SK-N-SH (cell line): ENCODE data around the gene ST6GALNAC3. TPM values are rescaled to one million over a fixed set of nuclear protein-coding genes. Genes with fewer than 3 reads are reported as not detected.

ENCODE experiments used
- CTCF ChIA-PET: fragments of 300-600, 350-600 bp; formaldehyde crosslinking; extraction: SDS; loops from one replicate; lab custom pipeline; 2021; lab: Yijun Ruan, JAX
- POLR2A ChIA-PET: fragments of 350-600 bp; sonication (Branson Sonifier 250); formaldehyde crosslinking; extraction: SDS; loops from one replicate; lab custom pipeline; 2020; ENCODE audit warnings: antibody characterized with exemption, inconsistent platforms; lab: Yijun Ruan, JAX
- DNase-seq: peaks from one replicate; pipeline ENCODE4 v3.0.0; 2012
- H2AFZ ChIP-seq: fragments of 200-600 bp; sonication (generic); 2 replicates; pipeline ENCODE4 v1.8.1; 2016; ENCODE audit warnings: antibody characterized with exemption, mild to moderate bottlenecking, low read depth
- H3F3A ChIP-seq: fragments of 200-600 bp; sonication (generic); replicated peaks from 2 replicates; pipeline ENCODE3; 2016; ENCODE audit warnings: antibody characterized with exemption, mild to moderate bottlenecking; ENCODE audit not compliant: insufficient read depth
- H3K27ac ChIP-seq, 2 experiments: fragments of 200-500 bp in 1 of 2; fragments of 200-600 bp in 1 of 2; sonication (Bioruptor generic) in 1 of 2; sonication (generic), shearing (Covaris generic) in 1 of 2; 2 replicates each; pipeline versions ENCODE4 v1.5.1 to v1.6.1; 2014 to 2016; ENCODE audit warnings: low read depth in 2 of 2, inconsistent platforms in 1 of 2, low read length in 1 of 2, mild to moderate bottlenecking in 1 of 2, mixed read lengths in 1 of 2
- H3K27me3 ChIP-seq: fragments of 200-600 bp; sonication (generic), shearing (Covaris generic); 2 replicates; pipeline ENCODE4 v1.6.1; 2016; ENCODE audit warnings: mixed run types; ENCODE audit not compliant: insufficient read depth
- H3K36me3 ChIP-seq, 2 experiments: fragments of 200-500 bp in 1 of 2; fragments of 200-600 bp in 1 of 2; sonication (Bioruptor generic) in 1 of 2; sonication (generic) in 1 of 2; replicated peaks in 1 of 2; 2 replicates each; pipeline versions ENCODE3 to v1.5.1; 2014 to 2016; ENCODE audit warnings: low read length in 1 of 2, mild to moderate bottlenecking in 1 of 2; ENCODE audit not compliant: insufficient read depth in 2 of 2, control insufficient read depth in 1 of 2
- H3K4me1 ChIP-seq, 2 experiments: fragments of 200-500 bp in 1 of 2; fragments of 200-600 bp in 1 of 2; sonication (Bioruptor generic) in 1 of 2; sonication (generic), shearing (Covaris generic) in 1 of 2; 2 replicates each; pipeline versions ENCODE4 v1.5.1 to v1.6.1; 2014 to 2016; ENCODE audit warnings: low read depth in 1 of 2, low read length in 1 of 2, mixed run types in 1 of 2; ENCODE audit not compliant: insufficient read depth in 2 of 2, control insufficient read depth in 1 of 2
- H3K4me2 ChIP-seq: fragments of 200-600 bp; sonication (generic), shearing (Covaris generic); 2 replicates; pipeline ENCODE4 v1.6.1; 2017; ENCODE audit warnings: mixed run types
- H3K4me3 ChIP-seq, 2 experiments: fragments of 200-500 bp in 1 of 2; fragments of 200-600 bp in 1 of 2; sonication (Bioruptor generic) in 1 of 2; sonication (generic), shearing (Covaris generic) in 1 of 2; 2 replicates each; pipeline versions ENCODE4 v1.5.1 to v1.8.1; 2014 to 2016; ENCODE audit warnings: low read depth in 2 of 2, inconsistent platforms in 1 of 2, low read length in 1 of 2, mild to moderate bottlenecking in 1 of 2, mixed read lengths in 1 of 2, moderate library complexity in 1 of 2
- H3K79me2 ChIP-seq: fragments of 200-600 bp; sonication (generic); 2 replicates; pipeline ENCODE4 v1.8.1; 2017; ENCODE audit warnings: mild to moderate bottlenecking; ENCODE audit not compliant: insufficient read depth
- H3K9ac ChIP-seq: fragments of 200-600 bp; sonication (generic); 2 replicates; pipeline ENCODE4 v1.6.1; 2017; ENCODE audit warnings: mixed run types
- H3K9me2 ChIP-seq: fragments of 200-600 bp; sonication (generic); 2 replicates; pipeline ENCODE4 v1.6.1; 2017; ENCODE audit warnings: mixed run types
- H3K9me3 ChIP-seq: fragments of 200-600 bp; sonication (generic); 2 replicates; pipeline ENCODE4 v1.6.1; 2017; ENCODE audit warnings: mixed run types, mild to moderate bottlenecking, moderate library complexity
- H4K20me1 ChIP-seq: fragments of 200-600 bp; sonication (generic); 2 replicates; pipeline ENCODE4 v1.6.1; 2017; ENCODE audit warnings: mild to moderate bottlenecking, mixed run types; ENCODE audit not compliant: insufficient read depth
- CHD2 ChIP-seq: fragments of 150-350 bp; IDR thresholded peaks from 2 replicates; pipeline ENCODE4 v1.6.1; 2018; ENCODE audit warnings: low read length; ENCODE audit not compliant: partially characterized antibody
- ELF1 ChIP-seq: IDR thresholded peaks from 2 replicates; pipeline ENCODE4 v1.4.0; 2012
- FOSL2 ChIP-seq: IDR thresholded peaks from 2 replicates; pipeline ENCODE4 v1.4.0; 2012; ENCODE audit warnings: low read depth, mild to moderate bottlenecking, moderate library complexity, borderline replicate concordance
- FOXJ3 ChIP-seq: sonication (generic); formaldehyde crosslinking; IDR thresholded peaks from 2 replicates; pipeline ENCODE4 v1.5.1; 2020; ENCODE audit warnings: mild to moderate bottlenecking, missing genetic modification reagents
- GABPA ChIP-seq: IDR thresholded peaks from 2 replicates; pipeline ENCODE4 v1.4.0; 2012; ENCODE audit warnings: low read depth, mild to moderate bottlenecking
- MEF2A ChIP-seq: IDR thresholded peaks from 2 replicates; pipeline ENCODE4 v1.4.0; 2012; ENCODE audit warnings: low read depth, borderline replicate concordance
- NFIC ChIP-seq: IDR thresholded peaks from 2 replicates; pipeline ENCODE4 v1.4.0; 2012; ENCODE audit warnings: borderline replicate concordance
- NRF1 ChIP-seq: IDR thresholded peaks from 2 replicates; pipeline ENCODE4 v1.6.1; 2012; ENCODE audit warnings: low read depth, mild to moderate bottlenecking, low read length
- POLR2AphosphoS5 ChIP-seq: IDR thresholded peaks from 2 replicates; pipeline ENCODE4 v1.6.1; 2012; ENCODE audit warnings: low read depth, low read length
- RAD21 ChIP-seq: IDR thresholded peaks from 2 replicates; pipeline ENCODE4 v1.6.1; 2012; ENCODE audit warnings: mild to moderate bottlenecking, low read length
- RCOR1 ChIP-seq: fragments of 150-350 bp; IDR thresholded peaks from 2 replicates; pipeline ENCODE4 v1.6.1; 2017; ENCODE audit warnings: antibody characterized with exemption, low read length
- REST ChIP-seq: IDR thresholded peaks from 2 replicates; pipeline ENCODE4 v1.6.1; 2012; ENCODE audit warnings: mild to moderate bottlenecking, low read depth, low read length, moderate library complexity
- RFX5 ChIP-seq: IDR thresholded peaks from 2 replicates; pipeline ENCODE4 v1.6.1; 2012; ENCODE audit warnings: mild to moderate bottlenecking, improper control_type of control experiment, low read length
- RXRA ChIP-seq: IDR thresholded peaks from 2 replicates; pipeline ENCODE4 v1.4.0; 2012; ENCODE audit warnings: low read depth, mild to moderate bottlenecking, borderline replicate concordance
- SIN3A ChIP-seq: IDR thresholded peaks from 2 replicates; pipeline ENCODE4 v1.6.1; 2012; ENCODE audit warnings: low read depth, mild to moderate bottlenecking, low read length, moderate library complexity, borderline replicate concordance
- TAF1 ChIP-seq: IDR thresholded peaks from 2 replicates; pipeline ENCODE4 v1.6.1; 2012; ENCODE audit warnings: low read depth, mild to moderate bottlenecking, low read length, moderate library complexity, borderline replicate concordance
- YY1 ChIP-seq: IDR thresholded peaks from 2 replicates; pipeline ENCODE4 v1.4.0; 2012; ENCODE audit warnings: low read depth, mild to moderate bottlenecking
- WGBS: methylation state at CpG from one replicate; pipeline ENCODE4 v1.1.6; 2017; ENCODE audit warnings: low lambda C conversion rate; 5-methylcytosine and 5-hydroxymethylcytosine counted together
- polyA plus RNA-seq, 3 experiments: library from polyadenylated mRNA; depleted of rRNA; stranded (reverse); fragments of >200 nt; gene quantifications; 2 replicates each; pipeline ENCODE4 v1.2.3, GENCODE V29; 2012
- TF ChIP-seq, protein P1 (sequence below): fragments of 150-350 bp; IDR thresholded peaks from 2 replicates; pipeline ENCODE4 v1.6.1; 2016; ENCODE audit warnings: mild to moderate bottlenecking, low read depth, low read length
- TF ChIP-seq, protein P2 (sequence below): IDR thresholded peaks from 2 replicates; pipeline ENCODE4 v1.4.0; 2012; ENCODE audit warnings: low read depth, borderline replicate concordance
- TF ChIP-seq, protein P3 (sequence below): IDR thresholded peaks from 2 replicates; pipeline ENCODE4 v1.4.0; 2012; ENCODE audit warnings: low read depth

ST6GALNAC3 gene
- polyA plus RNA-seq, 1 of the 3 experiments (the other 2 are of a cell fraction), result 8.1 TPM

GRCh38 chr1:76381450-76382097 is 307.0 kb downstream of the ST6GALNAC3 start:
- CTCF ChIA-PET, result interaction anchor here (1.2 kb wide), 1 partner anchor 14 kb away, joined by 3 read pairs; no protein-coding TSS in a partner anchor
- DNase-seq, result no peak

More at GRCh38 chr1:76381450-76382097, 307.0 kb downstream of the ST6GALNAC3 start:
- no peaks in the 10 kb centered on the region for H3K4me1 ChIP-seq
- H3K9ac ChIP-seq, result no peak overlapping the region
- POLR2A ChIA-PET, result no interaction called here
- H2AFZ ChIP-seq, result no peak overlapping the region
- 32% methylated on average over 1 of the region's 1 CpG for WGBS
- H3K36me3 ChIP-seq, result peaks cover 0 to 8% of the 10 kb centered on the region in 2 experiments
- TF ChIP-seq CHD2 (no peak), GABPA (no peak), ELF1 (no peak), RCOR1 (no peak), REST (no peak), RFX5 (no peak), FOXJ3 (CRISPR knock-in tag) (no peak), FOSL2 (no peak), RAD21 (no peak), SIN3A (no peak), TAF1 (no peak), YY1 (no peak), NFIC (no peak), POLR2AphosphoS5 (no peak), RXRA (no peak), MEF2A (no peak), NRF1 (no peak)
- TF ChIP-seq, protein P1, sequence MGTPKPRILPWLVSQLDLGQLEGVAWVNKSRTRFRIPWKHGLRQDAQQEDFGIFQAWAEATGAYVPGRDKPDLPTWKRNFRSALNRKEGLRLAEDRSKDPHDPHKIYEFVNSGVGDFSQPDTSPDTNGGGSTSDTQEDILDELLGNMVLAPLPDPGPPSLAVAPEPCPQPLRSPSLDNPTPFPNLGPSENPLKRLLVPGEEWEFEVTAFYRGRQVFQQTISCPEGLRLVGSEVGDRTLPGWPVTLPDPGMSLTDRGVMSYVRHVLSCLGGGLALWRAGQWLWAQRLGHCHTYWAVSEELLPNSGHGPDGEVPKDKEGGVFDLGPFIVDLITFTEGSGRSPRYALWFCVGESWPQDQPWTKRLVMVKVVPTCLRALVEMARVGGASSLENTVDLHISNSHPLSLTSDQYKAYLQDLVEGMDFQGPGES, result no peak
- TF ChIP-seq, protein P2, sequence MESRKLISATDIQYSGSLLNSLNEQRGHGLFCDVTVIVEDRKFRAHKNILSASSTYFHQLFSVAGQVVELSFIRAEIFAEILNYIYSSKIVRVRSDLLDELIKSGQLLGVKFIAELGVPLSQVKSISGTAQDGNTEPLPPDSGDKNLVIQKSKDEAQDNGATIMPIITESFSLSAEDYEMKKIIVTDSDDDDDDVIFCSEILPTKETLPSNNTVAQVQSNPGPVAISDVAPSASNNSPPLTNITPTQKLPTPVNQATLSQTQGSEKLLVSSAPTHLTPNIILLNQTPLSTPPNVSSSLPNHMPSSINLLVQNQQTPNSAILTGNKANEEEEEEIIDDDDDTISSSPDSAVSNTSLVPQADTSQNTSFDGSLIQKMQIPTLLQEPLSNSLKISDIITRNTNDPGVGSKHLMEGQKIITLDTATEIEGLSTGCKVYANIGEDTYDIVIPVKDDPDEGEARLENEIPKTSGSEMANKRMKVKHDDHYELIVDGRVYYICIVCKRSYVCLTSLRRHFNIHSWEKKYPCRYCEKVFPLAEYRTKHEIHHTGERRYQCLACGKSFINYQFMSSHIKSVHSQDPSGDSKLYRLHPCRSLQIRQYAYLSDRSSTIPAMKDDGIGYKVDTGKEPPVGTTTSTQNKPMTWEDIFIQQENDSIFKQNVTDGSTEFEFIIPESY, result no peak
- TF ChIP-seq, protein P3, sequence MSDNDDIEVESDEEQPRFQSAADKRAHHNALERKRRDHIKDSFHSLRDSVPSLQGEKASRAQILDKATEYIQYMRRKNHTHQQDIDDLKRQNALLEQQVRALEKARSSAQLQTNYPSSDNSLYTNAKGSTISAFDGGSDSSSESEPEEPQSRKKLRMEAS, result no peak
- H3K79me2 ChIP-seq, result no peaks in the 10 kb centered on the region
- no peak overlapping the region for H3K4me3 ChIP-seq
- H4K20me1 ChIP-seq, result no peaks in the 10 kb centered on the region
- H3K9me3 ChIP-seq, result peaks cover 8% of the 10 kb centered on the region; the same call in 1 of the 2 replicates
- H3K27me3 ChIP-seq, result no peaks in the 10 kb centered on the region
- no peaks in the 10 kb centered on the region for H3K9me2 ChIP-seq
- no peak overlapping the region for H3K27ac ChIP-seq
- no peak overlapping the region for H3K4me2 ChIP-seq
- no peaks in the 10 kb centered on the region for H3F3A ChIP-seq
